HG02763 (cell line): ENCODE results near the gene TLK1.

ENCODE experiments used
- ATAC-seq: cut with Tn5 transposase; IDR thresholded peaks from one replicate; pipeline ENCODE4 v1.9.1; 2021; ENCODE audit warnings: mild to moderate bottlenecking, moderate library complexity; ENCODE audit not compliant: unreplicated experiment

The TLK1 gene

GRCh38 chr2:171160119-171160955 lies at the start of gene TLK1:
TLK1 (minus strand) TSS chr2:171160893; CDS start chr2:171160428, 465 bp downstream.
- ATAC-seq: peak; percentile 49

- ATAC-seq: no peak
Observed at GRCh38 chr2:171210216-171210863, 49.6 kb upstream of the TLK1 start.

- no peak for ATAC-seq
Observed at GRCh38 chr2:171208657-171209056, 48.0 kb upstream of the TLK1 start.

GRCh38 chr2:171206422-171207115 lies 45.9 kb upstream of the TLK1 start:
- no peak for ATAC-seq

- ATAC-seq: no peak
Observed at GRCh38 chr2:171205551-171205950, 44.9 kb upstream of the TLK1 start.

GRCh38 chr2:171201767-171202166 lies 41.1 kb upstream of the TLK1 start:
- ATAC-seq: no peak

GRCh38 chr2:171201271-171201670 lies 40.6 kb upstream of the TLK1 start:
- no peak for ATAC-seq

- ATAC-seq: no peak
Observed at GRCh38 chr2:171200469-171200868, 39.8 kb upstream of the TLK1 start.

GRCh38 chr2:171191021-171191420 lies 30.3 kb upstream of the TLK1 start:
- no peak for ATAC-seq

- ATAC-seq: no peak
Observed at GRCh38 chr2:171187819-171188218, 27.1 kb upstream of the TLK1 start.

- no peak for ATAC-seq
Observed at GRCh38 chr2:171187177-171187576, 26.5 kb upstream of the TLK1 start.

- no peak for ATAC-seq
Observed at GRCh38 chr2:171185941-171186340, 25.2 kb upstream of the TLK1 start.

GRCh38 chr2:171185165-171185818 lies 24.6 kb upstream of the TLK1 start:
- ATAC-seq: no peak

- ATAC-seq: no peak
Observed at GRCh38 chr2:171181064-171182049, 20.7 kb upstream of the TLK1 start.

- no peak for ATAC-seq
Observed at GRCh38 chr2:171180229-171180930, 19.7 kb upstream of the TLK1 start.

- ATAC-seq: no peak
Observed at GRCh38 chr2:171178993-171179392, 18.3 kb upstream of the TLK1 start.

- ATAC-seq: no peak
Observed at GRCh38 chr2:171176516-171176915, 15.8 kb upstream of the TLK1 start.

GRCh38 chr2:171174075-171174474 lies 13.4 kb upstream of the TLK1 start:
- no peak for ATAC-seq

- no peak for ATAC-seq
Observed at GRCh38 chr2:171173087-171173486, 12.4 kb upstream of the TLK1 start.
